Rectal smooth muscle tissue (tissue), 1 donor: ENCODE results near the gene RBBP5.

Experiments
- H3K27ac ChIP-seq: one replicate; pipeline ENCODE4 v1.7.0; 2013; ENCODE audit warnings: low read depth, low read length, inconsistent platforms
- H3K27me3 ChIP-seq: one replicate; pipeline ENCODE4 v1.7.0; 2013; ENCODE audit warnings: low read length; ENCODE audit not compliant: control insufficient read depth, insufficient read depth
- H3K36me3 ChIP-seq: one replicate; pipeline ENCODE4 v1.7.0; 2013; ENCODE audit warnings: low read length; ENCODE audit not compliant: control insufficient read depth, insufficient read depth
- H3K4me1 ChIP-seq: one replicate; pipeline ENCODE4 v1.7.0; 2013; ENCODE audit warnings: low read length; ENCODE audit not compliant: control insufficient read depth, insufficient read depth
- H3K4me3 ChIP-seq: one replicate; pipeline ENCODE4 v1.7.0; 2013; ENCODE audit warnings: low read length
- H3K9ac ChIP-seq: one replicate; pipeline ENCODE4 v1.7.0; 2013; ENCODE audit warnings: low read length

RBBP5 gene

GRCh38 chr1:205122489-205122882 lies 708 bp upstream of the RBBP5 start:
- Histone ChIP-seq H3K36me3 (no peaks in the 10 kb centered on the region), H3K4me1 (peaks cover 19% of the 10 kb centered on the region), H3K4me3 (peak overlapping the region; percentile 93), H3K27me3 (no peaks in the 10 kb centered on the region), H3K9ac (peak overlapping the region; percentile 91), H3K27ac (peak overlapping the region; percentile 96)

GRCh38 chr1:205118752-205119151 lies 3.0 kb downstream of the RBBP5 start:
- Histone ChIP-seq H3K36me3 (peaks cover 9% of the 10 kb centered on the region), H3K9ac (no peak overlapping the region)

GRCh38 chr1:205111354-205111753 lies 10.4 kb downstream of the RBBP5 start:
- Histone ChIP-seq H3K36me3 (peaks cover 11% of the 10 kb centered on the region), H3K27me3 (no peaks in the 10 kb centered on the region), H3K27ac (no peak overlapping the region), H3K4me3 (no peak overlapping the region), H3K4me1 (no peaks in the 10 kb centered on the region), H3K9ac (no peak overlapping the region)

More at GRCh38 chr1:205118752-205119151, 3.0 kb downstream of the RBBP5 start:
- Histone ChIP-seq H3K4me1 (peaks cover 19% of the 10 kb centered on the region), H3K27ac (no peak overlapping the region), H3K4me3 (no peak overlapping the region), H3K27me3 (no peaks in the 10 kb centered on the region)

GRCh38 chr1:205109711-205110110 lies 12.1 kb downstream of the RBBP5 start:
- H3K36me3 ChIP-seq: peaks cover 9% of the 10 kb centered on the region
- no peak overlapping the region for H3K9ac ChIP-seq
- H3K4me3 ChIP-seq: no peak overlapping the region
- no peaks in the 10 kb centered on the region for H3K27me3 ChIP-seq
- no peak overlapping the region for H3K27ac ChIP-seq
- H3K4me1 ChIP-seq: no peaks in the 10 kb centered on the region

- H3K27ac ChIP-seq: no peak overlapping the region
- H3K27me3 ChIP-seq: no peaks in the 10 kb centered on the region
These were observed 12.5 kb downstream of the RBBP5 start for GRCh38 chr1:205109269-205109668.

GRCh38 chr1:205108464-205108863 lies 13.3 kb downstream of the RBBP5 start:
- no peaks in the 10 kb centered on the region for H3K27me3 ChIP-seq
- no peak overlapping the region for H3K9ac ChIP-seq
- H3K4me3 ChIP-seq: no peak overlapping the region
- no peaks in the 10 kb centered on the region for H3K4me1 ChIP-seq
- peaks cover 9% of the 10 kb centered on the region for H3K36me3 ChIP-seq
- H3K27ac ChIP-seq: no peak overlapping the region

More at GRCh38 chr1:205109269-205109668, 12.5 kb downstream of the RBBP5 start:
- Histone ChIP-seq H3K9ac (no peak overlapping the region), H3K4me1 (no peaks in the 10 kb centered on the region), H3K4me3 (no peak overlapping the region), H3K36me3 (peaks cover 5% of the 10 kb centered on the region)

- Histone ChIP-seq H3K36me3 (peaks cover 12% of the 10 kb centered on the region), H3K9ac (no peak overlapping the region), H3K27me3 (no peaks in the 10 kb centered on the region), H3K27ac (no peak overlapping the region), H3K4me3 (no peak overlapping the region), H3K4me1 (no peaks in the 10 kb centered on the region)
These were observed 14.5 kb downstream of the RBBP5 start for GRCh38 chr1:205107327-205107726.

GRCh38 chr1:205102404-205102803 lies 19.4 kb downstream of the RBBP5 start:
- Histone ChIP-seq H3K27me3 (no peaks in the 10 kb centered on the region), H3K36me3 (peaks cover 35% of the 10 kb centered on the region), H3K27ac (no peak overlapping the region), H3K4me3 (no peak overlapping the region), H3K4me1 (no peaks in the 10 kb centered on the region), H3K9ac (no peak overlapping the region)

- H3K4me3 ChIP-seq: no peak overlapping the region
- H3K27me3 ChIP-seq: no peaks in the 10 kb centered on the region
- no peak overlapping the region for H3K27ac ChIP-seq
- no peaks in the 10 kb centered on the region for H3K4me1 ChIP-seq
- no peak overlapping the region for H3K9ac ChIP-seq
- peaks cover 46% of the 10 kb centered on the region for H3K36me3 ChIP-seq
These were observed 23.5 kb downstream of the RBBP5 start for GRCh38 chr1:205098242-205098641.

- Histone ChIP-seq H3K9ac (no peak overlapping the region), H3K27me3 (no peaks in the 10 kb centered on the region), H3K27ac (no peak overlapping the region), H3K4me1 (no peaks in the 10 kb centered on the region), H3K36me3 (peaks cover 43% of the 10 kb centered on the region), H3K4me3 (no peak overlapping the region)
These were observed 26.4 kb downstream of the RBBP5 start for GRCh38 chr1:205095422-205095821.

GRCh38 chr1:205091043-205091740 lies 30.6 kb downstream of the RBBP5 start:
- Histone ChIP-seq H3K27ac (no peak overlapping the region), H3K4me3 (no peak overlapping the region), H3K27me3 (no peaks in the 10 kb centered on the region), H3K4me1 (no peaks in the 10 kb centered on the region), H3K36me3 (peaks cover 20% of the 10 kb centered on the region), H3K9ac (no peak overlapping the region)

GRCh38 chr1:205088341-205088740 lies 33.4 kb downstream of the RBBP5 start:
- Histone ChIP-seq H3K4me3 (no peak overlapping the region), H3K36me3 (peaks cover 14% of the 10 kb centered on the region), H3K9ac (no peak overlapping the region), H3K27ac (no peak overlapping the region), H3K4me1 (no peaks in the 10 kb centered on the region), H3K27me3 (no peaks in the 10 kb centered on the region)

GRCh38 chr1:205084360-205084759 lies 37.4 kb downstream of the RBBP5 start, which contains the start of gene TMEM81:
TSS of gene TMEM81 (minus strand) at chr1:205084460. CDS start at chr1:205084320, 140 bp downstream.
- no peak within 1 kb of the TSS for H3K4me3 ChIP-seq
- H3K27ac ChIP-seq: no peak within 1 kb of the TSS
- H3K9ac ChIP-seq: no peak within 1 kb of the TSS
- H3K4me1 ChIP-seq: no peaks in the 10 kb centered on the region
- no peaks in the 10 kb centered on the region for H3K27me3 ChIP-seq
- peaks cover 4% of the 10 kb centered on the region for H3K36me3 ChIP-seq
